K562 (cell line): ENCODE data around the gene SEC16A.

Experiments
- RAD21 ChIP-seq, 2 experiments: fragments of 250-450 bp in 1 of 2; fragments of 450-650 bp in 1 of 2; sonication (Bioruptor Pico) in 1 of 2; formaldehyde crosslinking in 1 of 2; IDR thresholded peaks in 1 of 2; conservative IDR thresholded peaks in 1 of 2; 2 replicates each; pipeline versions ENCODE4 v1.4.0 to v1.8.0; 2020 to 2022; ENCODE audit warnings: mild to moderate bottlenecking in 2 of 2, moderate library complexity in 1 of 2
- YY1 ChIP-seq, 3 experiments: IDR thresholded peaks; 2 replicates each; pipeline ENCODE4 v1.6.1; 2011; ENCODE audit warnings: low read length in 2 of 3, mild to moderate bottlenecking in 2 of 3, moderate library complexity in 2 of 3, borderline replicate concordance in 1 of 3, control low read depth in 1 of 3, low read depth in 1 of 3; ENCODE audit not compliant: insufficient read depth in 3 of 3, insufficient replicate concordance in 2 of 3, control insufficient read depth in 1 of 3, insufficient read length in 1 of 3; ENCODE audit errors: extremely low read depth in 1 of 3
- TF ChIP-seq, protein P1 (sequence below), 3 experiments: IDR thresholded peaks in 2 of 3; conservative IDR thresholded peaks in 1 of 3; 2 replicates each; pipeline ENCODE4 v1.5.1; 2011 to 2012; ENCODE audit warnings: low read length in 3 of 3, mild to moderate bottlenecking in 3 of 3, control low read depth in 2 of 3, improper control_type of control experiment in 1 of 3, inconsistent platforms in 1 of 3, low read depth in 1 of 3, mixed read lengths in 1 of 3, moderate library complexity in 1 of 3; ENCODE audit not compliant: insufficient read depth in 2 of 3

DNA sequence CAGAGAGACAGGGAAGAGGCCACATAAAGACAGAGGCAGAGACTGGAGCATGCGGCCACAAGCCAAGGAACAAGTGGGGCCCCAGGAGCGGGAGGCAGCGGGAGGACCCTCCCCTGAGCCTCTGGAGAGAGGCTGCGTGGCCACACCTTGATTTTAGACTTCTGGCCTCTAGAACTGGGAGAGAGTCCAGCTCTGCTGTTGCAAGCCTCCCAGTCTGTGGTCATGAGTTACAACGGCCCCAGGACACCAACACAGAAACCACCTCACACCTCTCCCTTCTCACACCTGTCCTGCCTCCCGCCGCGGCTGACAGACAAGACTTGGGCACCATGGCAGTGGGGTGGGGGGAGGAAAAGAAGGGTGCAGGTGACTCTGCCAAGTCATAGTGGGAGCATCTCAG is 45.4 kb downstream of the SEC16A start:
- TF ChIP-seq YY1 (IDR thresholded peaks at IDR 0.05; ENCODE audit: borderline replicate concordance in 1 of 3, control insufficient read depth in 1 of 3, extremely low read depth in 1 of 3, insufficient read depth in 3 of 3, insufficient read length in 1 of 3, insufficient replicate concordance in 2 of 3, low read depth in 1 of 3, low read length in 2 of 3) (no peak), RAD21 (CRISPR knock-in tag; conservative IDR thresholded peaks at IDR 0.05 in 1 of 2, IDR thresholded peaks at IDR 0.05 in 1 of 2) (no peak)
- TF ChIP-seq, protein P1, sequence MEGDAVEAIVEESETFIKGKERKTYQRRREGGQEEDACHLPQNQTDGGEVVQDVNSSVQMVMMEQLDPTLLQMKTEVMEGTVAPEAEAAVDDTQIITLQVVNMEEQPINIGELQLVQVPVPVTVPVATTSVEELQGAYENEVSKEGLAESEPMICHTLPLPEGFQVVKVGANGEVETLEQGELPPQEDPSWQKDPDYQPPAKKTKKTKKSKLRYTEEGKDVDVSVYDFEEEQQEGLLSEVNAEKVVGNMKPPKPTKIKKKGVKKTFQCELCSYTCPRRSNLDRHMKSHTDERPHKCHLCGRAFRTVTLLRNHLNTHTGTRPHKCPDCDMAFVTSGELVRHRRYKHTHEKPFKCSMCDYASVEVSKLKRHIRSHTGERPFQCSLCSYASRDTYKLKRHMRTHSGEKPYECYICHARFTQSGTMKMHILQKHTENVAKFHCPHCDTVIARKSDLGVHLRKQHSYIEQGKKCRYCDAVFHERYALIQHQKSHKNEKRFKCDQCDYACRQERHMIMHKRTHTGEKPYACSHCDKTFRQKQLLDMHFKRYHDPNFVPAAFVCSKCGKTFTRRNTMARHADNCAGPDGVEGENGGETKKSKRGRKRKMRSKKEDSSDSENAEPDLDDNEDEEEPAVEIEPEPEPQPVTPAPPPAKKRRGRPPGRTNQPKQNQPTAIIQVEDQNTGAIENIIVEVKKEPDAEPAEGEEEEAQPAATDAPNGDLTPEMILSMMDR (IDR thresholded peaks at IDR 0.05 in 2 of 3, conservative IDR thresholded peaks at IDR 0.05 in 1 of 3; ENCODE audit: insufficient read depth in 2 of 3, low read depth in 1 of 3, low read length in 3 of 3), result no peak
